SK-N-SH treated with all-trans-retinoic acid at 6 μM for 48 hours (cell line): ENCODE results near the gene DAB1.

Experiments used
- ESRRG ChIP-seq: fragments of 250-450 bp; sonication (Bioruptor Pico); IDR thresholded peaks from 2 replicates; pipeline ENCODE4 v1.6.1; 2021; ENCODE audit warnings: mild to moderate bottlenecking
- ISL1 ChIP-seq: fragments of 250-450 bp; sonication (Bioruptor Pico); IDR thresholded peaks from 2 replicates; pipeline ENCODE4 v2.1.2; 2022; ENCODE audit warnings: mild to moderate bottlenecking, moderate library complexity
- OSR1 ChIP-seq: fragments of 250-450 bp; sonication (Bioruptor Pico); IDR thresholded peaks from 2 replicates; pipeline ENCODE4 v1.8.0; 2022; ENCODE audit warnings: moderate library complexity, mild to moderate bottlenecking, inconsistent platforms
- PATZ1 ChIP-seq: fragments of 250-450 bp; sonication (Bioruptor Pico); IDR thresholded peaks from 2 replicates; pipeline ENCODE4 v1.8.0; 2020; ENCODE audit warnings: mild to moderate bottlenecking, moderate library complexity, borderline replicate concordance
- RARB ChIP-seq: fragments of 250-450 bp; sonication (Bioruptor Pico); IDR thresholded peaks from 2 replicates; pipeline ENCODE4 v1.8.0; 2021; ENCODE audit warnings: mild to moderate bottlenecking, moderate library complexity
- TCF4 ChIP-seq: fragments of 250-450 bp; sonication (Bioruptor Pico); IDR thresholded peaks from 2 replicates; pipeline ENCODE4 v1.8.0; 2021; ENCODE audit warnings: mild to moderate bottlenecking, moderate library complexity, borderline replicate concordance
- TSHZ2 ChIP-seq: fragments of 250-450 bp; sonication (Bioruptor Pico); IDR thresholded peaks from 2 replicates; pipeline ENCODE4 v1.5.0; 2020; ENCODE audit warnings: mild to moderate bottlenecking, moderate library complexity
- ZFP3 ChIP-seq: fragments of 250-450 bp; sonication (Bioruptor Pico); IDR thresholded peaks from 2 replicates; pipeline ENCODE4 v1.5.0; 2020; ENCODE audit warnings: mild to moderate bottlenecking, moderate library complexity
- ZFP30 ChIP-seq: fragments of 450-650 bp; formaldehyde crosslinking; IDR thresholded peaks from 2 replicates; pipeline ENCODE4 v1.5.0; 2022; ENCODE audit warnings: mild to moderate bottlenecking, moderate library complexity
- ZNF565 ChIP-seq: fragments of 450-650 bp; formaldehyde crosslinking; conservative IDR thresholded peaks from 2 replicates; pipeline ENCODE4 v1.5.0; 2020; ENCODE audit warnings: low read depth, mild to moderate bottlenecking, moderate library complexity
- ZNF70 ChIP-seq: fragments of 450-650 bp; formaldehyde crosslinking; IDR thresholded peaks from 2 replicates; pipeline ENCODE4 v1.5.0; 2020; ENCODE audit warnings: mild to moderate bottlenecking, moderate library complexity
- ZNF8 ChIP-seq: fragments of 450-650 bp; formaldehyde crosslinking; IDR thresholded peaks from 2 replicates; pipeline ENCODE4 v1.5.0; 2020; ENCODE audit warnings: mild to moderate bottlenecking, moderate library complexity

GRCh38 chr1:57109883-57110282 is 314.0 kb downstream of the DAB1 start:
- TF ChIP-seq ZFP30 (CRISPR knock-in tag) (no peak), OSR1 (CRISPR knock-in tag) (no peak), RARB (no peak), TCF4 (CRISPR knock-in tag) (no peak), ISL1 (CRISPR knock-in tag) (no peak), ZFP3 (CRISPR knock-in tag) (no peak), ZNF8 (CRISPR knock-in tag) (no peak), PATZ1 (CRISPR knock-in tag) (no peak), ESRRG (no peak), TSHZ2 (no peak), ZNF70 (no peak), ZNF565 (CRISPR knock-in tag) (no peak)
